ENCODE results near the gene LMCD1.

GRCh38 chr3:8490079-8490552 lies 11.5 kb upstream of the LMCD1 start:
- TF ChIP-seq CTCF (IDR thresholded peaks at IDR 0.05; ENCODE audit: insufficient read depth, low read length, poor library complexity, severe bottlenecking) (no peak), EZH2phosphoT487 (conservative IDR thresholded peaks at IDR 0.05; ENCODE audit: low read length) (no peak)
